Neuronal stem cell (in vitro differentiated cells): Measurements from ENCODE around the gene C14orf180.

Experiments
- DNase-seq: peaks from one replicate; pipeline ENCODE4 v3.0.0-alpha.2; 2013; ENCODE audit warnings: low spot score
- H2AFZ ChIP-seq: one replicate; pipeline ENCODE4 v1.6.1; 2013; ENCODE audit warnings: mild to moderate bottlenecking, low read length, inconsistent platforms
- H2AK5ac ChIP-seq: 2 replicates; pipeline ENCODE4 v1.6.1; 2013; ENCODE audit warnings: low read depth, mild to moderate bottlenecking, inconsistent platforms, low read length, moderate library complexity, mixed read lengths
- H2BK120ac ChIP-seq: 2 replicates; pipeline ENCODE4 v1.6.1; 2013; ENCODE audit warnings: low read depth, mild to moderate bottlenecking, inconsistent platforms, low read length, moderate library complexity, mixed read lengths
- H2BK12ac ChIP-seq: one replicate; pipeline ENCODE4 v1.6.1; 2013; ENCODE audit warnings: low read length, inconsistent platforms
- H2BK15ac ChIP-seq: 2 replicates; pipeline ENCODE4 v1.6.1; 2013; ENCODE audit warnings: mild to moderate bottlenecking, low read length, inconsistent platforms, mixed read lengths
- H2BK5ac ChIP-seq: one replicate; pipeline ENCODE4 v1.6.1; 2013; ENCODE audit warnings: inconsistent platforms, mild to moderate bottlenecking, low read length, moderate library complexity
- H3K14ac ChIP-seq: one replicate; pipeline ENCODE4 v1.6.1; 2013; ENCODE audit warnings: low read length, inconsistent platforms
- H3K18ac ChIP-seq: 2 replicates; pipeline ENCODE4 v1.6.1; 2013; ENCODE audit warnings: low read length, inconsistent platforms
- H3K23ac ChIP-seq: 2 replicates; pipeline ENCODE4 v1.6.1; 2013; ENCODE audit warnings: low read depth, mild to moderate bottlenecking, mixed read lengths, low read length, inconsistent platforms; ENCODE audit not compliant: poor library complexity
- H3K27ac ChIP-seq: replicated peaks from 3 replicates; pipeline ENCODE4 v1.5.1; 2013; ENCODE audit warnings: low read length, inconsistent platforms
- H3K27me3 ChIP-seq, 3 experiments: 2 replicates each; pipeline ENCODE4 v1.6.1; 2013; ENCODE audit warnings: low read length in 3 of 3, mild to moderate bottlenecking in 2 of 3, inconsistent platforms in 1 of 3, low read depth in 1 of 3, mixed read lengths in 1 of 3, moderate library complexity in 1 of 3; ENCODE audit not compliant: control insufficient read depth in 3 of 3, insufficient read depth in 3 of 3
- H3K36me3 ChIP-seq, 2 donors: replicated peaks in 1 of 2; 2 replicates each; pipeline ENCODE4 v1.6.1; 2013; ENCODE audit warnings: low read length in 2 of 2; ENCODE audit not compliant: control insufficient read depth in 2 of 2, insufficient read depth in 2 of 2
- H3K4ac ChIP-seq: 2 replicates; pipeline ENCODE4 v1.6.1; 2013; ENCODE audit warnings: inconsistent platforms, mild to moderate bottlenecking, low read length, moderate library complexity
- H3K4me1 ChIP-seq, 2 donors: 1 replicate in 1 of 2; 2 replicates in 1 of 2; pipeline ENCODE4 v1.6.1; 2013; ENCODE audit warnings: low read length in 2 of 2, low read depth in 1 of 2; ENCODE audit not compliant: control insufficient read depth in 2 of 2, insufficient read depth in 1 of 2
- H3K4me2 ChIP-seq: one replicate; pipeline ENCODE4 v1.6.1; 2013; ENCODE audit warnings: mild to moderate bottlenecking, low read length, inconsistent platforms; ENCODE audit not compliant: insufficient read depth, poor library complexity, severe bottlenecking
- H3K4me3 ChIP-seq, 2 donors: 2 replicates each; pipeline ENCODE4 v1.5.1; 2013; ENCODE audit warnings: low read length in 2 of 2, mild to moderate bottlenecking in 2 of 2, inconsistent platforms in 1 of 2, moderate library complexity in 1 of 2
- H3K79me1 ChIP-seq: one replicate; pipeline ENCODE4 v1.6.1; 2013; ENCODE audit warnings: low read depth, mild to moderate bottlenecking, inconsistent platforms, low read length, moderate library complexity
- H3K9ac ChIP-seq: one replicate; pipeline ENCODE4 v1.6.1; 2013; ENCODE audit warnings: mild to moderate bottlenecking, low read depth, low read length, inconsistent platforms; ENCODE audit not compliant: poor library complexity
- H3K9me3 ChIP-seq, 2 donors: replicated peaks in 1 of 2; 2 replicates each; pipeline versions ENCODE3 to v1.6.1; 2013; ENCODE audit warnings: low read length in 2 of 2, mild to moderate bottlenecking in 2 of 2, inconsistent platforms in 1 of 2, low read depth in 1 of 2, mixed read lengths in 1 of 2, moderate library complexity in 1 of 2; ENCODE audit not compliant: control insufficient read depth in 2 of 2, insufficient read depth in 1 of 2
- H4K8ac ChIP-seq: one replicate; pipeline ENCODE4 v1.6.1; 2013; ENCODE audit warnings: low read depth, mild to moderate bottlenecking, inconsistent platforms, low read length, moderate library complexity
- H4K91ac ChIP-seq: one replicate; pipeline ENCODE4 v1.6.1; 2013; ENCODE audit warnings: low read length, low read depth, mild to moderate bottlenecking, inconsistent platforms; ENCODE audit not compliant: poor library complexity
- WGBS, 2 donors: extraction: QIAGEN DNeasy Blood & Tissue Kit; methylation state at CpG; one replicate each; pipeline ENCODE4 v1.1.7; 2013; ENCODE audit warnings: missing lambda C conversion rate in 2 of 2, mixed read lengths in 1 of 2; ENCODE audit not compliant: insufficient read length in 2 of 2, insufficient replicate concordance in 1 of 2; ENCODE audit errors: extremely low coverage in 2 of 2; 5-methylcytosine and 5-hydroxymethylcytosine counted together

C14orf180 gene

GRCh38 chr14:104598910-104599273 is 19.3 kb downstream of the C14orf180 start:
- no peak overlapping the region for H2AFZ ChIP-seq
- no peak for DNase-seq
- H3K4me1 ChIP-seq, result peaks cover 5 to 6% of the 10 kb centered on the region in 2 donors
- no peak overlapping the region for H4K91ac ChIP-seq
- H3K36me3 ChIP-seq, result no peaks in the 10 kb centered on the region
- H2BK15ac ChIP-seq, result peak overlapping the region; percentile 75
- peak overlapping the region; percentile 82 for H3K14ac ChIP-seq
- no peak overlapping the region for H2BK120ac ChIP-seq
- no peak overlapping the region for H3K4me2 ChIP-seq
- H3K4me3 ChIP-seq, result no peak overlapping the region
- H4K8ac ChIP-seq, result no peak overlapping the region
- H3K18ac ChIP-seq, result peak overlapping the region; percentile 64
- no peak overlapping the region for H2BK5ac ChIP-seq
- H2AK5ac ChIP-seq, result no peak overlapping the region
- H3K27ac ChIP-seq, result no peak overlapping the region
- peak overlapping the region; percentile 80 for H3K23ac ChIP-seq
- peaks cover 1% of the 10 kb centered on the region for H3K79me1 ChIP-seq
- H3K27me3 ChIP-seq, result peaks cover 0 to 18% (median 3%) of the 10 kb centered on the region in 3 experiments
- peak overlapping the region; percentile 41 for H2BK12ac ChIP-seq
- no peak overlapping the region for H3K4ac ChIP-seq
- WGBS, 2 donors, result no CpG with 5 or more reads among the region's 12 CpGs
- H3K9me3 ChIP-seq, result no peaks in the 10 kb centered on the region
- H3K9ac ChIP-seq, result no peak overlapping the region

- Histone ChIP-seq H3K18ac (peak overlapping the region; percentile 57), H4K8ac (no peak overlapping the region), H3K4me1 (peaks cover 5 to 10% of the 10 kb centered on the region in 2 donors), H3K4me3 (no peak overlapping the region), H2BK120ac (no peak overlapping the region), H3K9ac (no peak overlapping the region), H2BK12ac (no peak overlapping the region), H2AK5ac (no peak overlapping the region), H3K4me2 (no peak overlapping the region), H3K27ac (no peak overlapping the region), H2AFZ (no peak overlapping the region), H2BK15ac (no peak overlapping the region), H2BK5ac (no peak overlapping the region), H3K14ac (peak overlapping the region; percentile 71), H3K36me3 (no peaks in the 10 kb centered on the region), H4K91ac (no peak overlapping the region), H3K27me3 (peaks cover 0 to 16% (median 8%) of the 10 kb centered on the region in 3 experiments), H3K4ac (no peak overlapping the region), H3K9me3 (no peaks in the 10 kb centered on the region), H3K23ac (no peak overlapping the region), H3K79me1 (peaks cover 1% of the 10 kb centered on the region)
- no peak for DNase-seq
- WGBS, 2 donors, result no CpG with 5 or more reads among the region's 7 CpGs
These were observed 19.9 kb downstream of the C14orf180 start for GRCh38 chr14:104599446-104599845.

GRCh38 chr14:104600141-104600643 is 20.6 kb downstream of the C14orf180 start:
- H3K9ac ChIP-seq, result no peak overlapping the region
- H3K9me3 ChIP-seq, result no peaks in the 10 kb centered on the region
- H4K8ac ChIP-seq, result no peak overlapping the region
- H3K36me3 ChIP-seq, result no peaks in the 10 kb centered on the region
- no peak overlapping the region for H3K27ac ChIP-seq
- no peak overlapping the region for H3K4me2 ChIP-seq
- H2BK5ac ChIP-seq, result peak overlapping the region; percentile 3
- peaks cover 9 to 14% of the 10 kb centered on the region in 2 donors for H3K4me1 ChIP-seq
- peaks cover 1% of the 10 kb centered on the region for H3K79me1 ChIP-seq
- peak overlapping the region; percentile 58 for H3K14ac ChIP-seq
- H3K23ac ChIP-seq, result no peak overlapping the region
- peak overlapping the region; percentile 41 for H3K18ac ChIP-seq
- H4K91ac ChIP-seq, result no peak overlapping the region
- H2BK12ac ChIP-seq, result no peak overlapping the region
- no peak overlapping the region for H3K4ac ChIP-seq
- no peak for DNase-seq
- H2AFZ ChIP-seq, result no peak overlapping the region
- no CpG with 5 or more reads among the region's 14 CpGs for WGBS, 2 donors
- H3K4me3 ChIP-seq, result peak overlapping the region in 1 of 2 donors; percentile 8
- no peak overlapping the region for H2AK5ac ChIP-seq
- H3K27me3 ChIP-seq, result peaks cover 0 to 20% (median 13%) of the 10 kb centered on the region in 3 experiments
- H2BK15ac ChIP-seq, result no peak overlapping the region
- H2BK120ac ChIP-seq, result no peak overlapping the region

- Histone ChIP-seq H4K91ac (no peak overlapping the region), H3K27me3 (peaks cover 0 to 27% (median 14%) of the 10 kb centered on the region in 3 experiments), H3K27ac (no peak overlapping the region), H2AFZ (no peak overlapping the region), H3K4me2 (no peak overlapping the region), H3K23ac (no peak overlapping the region), H3K14ac (no peak overlapping the region), H2AK5ac (no peak overlapping the region), H3K9ac (no peak overlapping the region), H3K9me3 (no peaks in the 10 kb centered on the region), H2BK120ac (no peak overlapping the region), H2BK5ac (peak overlapping the region; percentile 3), H3K36me3 (no peaks in the 10 kb centered on the region), H2BK15ac (no peak overlapping the region), H3K4me3 (no peak overlapping the region), H4K8ac (no peak overlapping the region), H3K79me1 (peaks cover 1% of the 10 kb centered on the region), H2BK12ac (no peak overlapping the region), H3K18ac (no peak overlapping the region), H3K4me1 (peaks cover 9 to 14% of the 10 kb centered on the region in 2 donors), H3K4ac (no peak overlapping the region)
- whole genome bisulfite sequencing, 2 donors, result no CpG with 5 or more reads among the region's 8 CpGs
- DNase-seq, result no peak
These were observed 21.2 kb downstream of the C14orf180 start for GRCh38 chr14:104600805-104601204.
